ENCODE results near the gene SLC38A11.
"Not testable (repeated sequence)": the region's sequence is repeated elsewhere in the genome, so short reads cannot be mapped to it uniquely, and the experiment has no call there.

Gene SLC38A11, protein sequence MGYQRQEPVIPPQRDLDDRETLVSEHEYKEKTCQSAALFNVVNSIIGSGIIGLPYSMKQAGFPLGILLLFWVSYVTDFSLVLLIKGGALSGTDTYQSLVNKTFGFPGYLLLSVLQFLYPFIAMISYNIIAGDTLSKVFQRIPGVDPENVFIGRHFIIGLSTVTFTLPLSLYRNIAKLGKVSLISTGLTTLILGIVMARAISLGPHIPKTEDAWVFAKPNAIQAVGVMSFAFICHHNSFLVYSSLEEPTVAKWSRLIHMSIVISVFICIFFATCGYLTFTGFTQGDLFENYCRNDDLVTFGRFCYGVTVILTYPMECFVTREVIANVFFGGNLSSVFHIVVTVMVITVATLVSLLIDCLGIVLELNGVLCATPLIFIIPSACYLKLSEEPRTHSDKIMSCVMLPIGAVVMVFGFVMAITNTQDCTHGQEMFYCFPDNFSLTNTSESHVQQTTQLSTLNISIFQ

DNA sequence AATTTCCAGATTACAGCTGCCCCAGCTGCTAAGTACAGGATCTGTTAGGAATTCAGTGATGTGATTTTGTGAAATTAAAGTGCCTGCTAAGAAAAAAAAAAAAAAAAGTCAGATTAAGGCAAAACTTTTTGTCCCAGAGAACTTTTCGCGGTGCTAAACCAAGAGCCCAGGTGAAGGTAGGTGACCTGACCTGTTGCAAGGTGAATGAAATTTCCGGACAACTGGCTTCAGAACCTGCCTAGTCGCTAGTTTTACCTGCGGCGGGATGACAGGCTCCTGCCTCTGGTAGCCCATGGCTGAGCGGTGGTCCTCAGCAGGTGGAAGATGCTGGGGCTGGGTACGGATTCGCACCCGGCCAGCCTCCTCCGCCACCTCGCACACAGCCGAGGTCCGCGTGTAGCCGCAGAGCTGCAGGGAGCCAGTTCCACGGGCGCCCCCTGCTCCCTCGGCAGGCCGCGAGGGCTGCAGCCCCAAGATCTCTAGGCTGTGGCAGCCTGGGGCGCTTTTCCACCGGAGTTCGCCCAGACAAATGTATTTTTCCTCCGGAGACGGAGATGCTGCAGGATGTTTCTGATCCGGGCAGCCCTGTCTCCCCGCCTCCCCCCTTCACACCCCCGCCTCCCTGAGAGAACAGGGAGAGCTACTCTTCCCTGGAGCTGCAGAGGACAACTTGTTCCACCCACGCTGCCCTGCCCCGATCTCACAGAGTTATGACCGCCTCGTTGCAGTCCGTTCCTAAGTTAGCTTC is at the start of gene SLC38A11:
Gene SLC38A11 (minus strand): TSS at position 572 of the 748 bp plus-strand sequence. CDS start 278 bp downstream, at position 294.
- TF ChIP-seq, protein P1, sequence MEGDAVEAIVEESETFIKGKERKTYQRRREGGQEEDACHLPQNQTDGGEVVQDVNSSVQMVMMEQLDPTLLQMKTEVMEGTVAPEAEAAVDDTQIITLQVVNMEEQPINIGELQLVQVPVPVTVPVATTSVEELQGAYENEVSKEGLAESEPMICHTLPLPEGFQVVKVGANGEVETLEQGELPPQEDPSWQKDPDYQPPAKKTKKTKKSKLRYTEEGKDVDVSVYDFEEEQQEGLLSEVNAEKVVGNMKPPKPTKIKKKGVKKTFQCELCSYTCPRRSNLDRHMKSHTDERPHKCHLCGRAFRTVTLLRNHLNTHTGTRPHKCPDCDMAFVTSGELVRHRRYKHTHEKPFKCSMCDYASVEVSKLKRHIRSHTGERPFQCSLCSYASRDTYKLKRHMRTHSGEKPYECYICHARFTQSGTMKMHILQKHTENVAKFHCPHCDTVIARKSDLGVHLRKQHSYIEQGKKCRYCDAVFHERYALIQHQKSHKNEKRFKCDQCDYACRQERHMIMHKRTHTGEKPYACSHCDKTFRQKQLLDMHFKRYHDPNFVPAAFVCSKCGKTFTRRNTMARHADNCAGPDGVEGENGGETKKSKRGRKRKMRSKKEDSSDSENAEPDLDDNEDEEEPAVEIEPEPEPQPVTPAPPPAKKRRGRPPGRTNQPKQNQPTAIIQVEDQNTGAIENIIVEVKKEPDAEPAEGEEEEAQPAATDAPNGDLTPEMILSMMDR (conservative IDR thresholded peaks at IDR 0.05; ENCODE audit: control insufficient read depth, insufficient read depth, low read depth, low read length) = no peak
- H3K4me3 ChIP-seq (ENCODE audit: control insufficient read depth, low read depth, low read length) = peak within 1 kb of the TSS; percentile 38
- DNase-seq (ENCODE audit: low read depth) = peak; percentile 19

DNA sequence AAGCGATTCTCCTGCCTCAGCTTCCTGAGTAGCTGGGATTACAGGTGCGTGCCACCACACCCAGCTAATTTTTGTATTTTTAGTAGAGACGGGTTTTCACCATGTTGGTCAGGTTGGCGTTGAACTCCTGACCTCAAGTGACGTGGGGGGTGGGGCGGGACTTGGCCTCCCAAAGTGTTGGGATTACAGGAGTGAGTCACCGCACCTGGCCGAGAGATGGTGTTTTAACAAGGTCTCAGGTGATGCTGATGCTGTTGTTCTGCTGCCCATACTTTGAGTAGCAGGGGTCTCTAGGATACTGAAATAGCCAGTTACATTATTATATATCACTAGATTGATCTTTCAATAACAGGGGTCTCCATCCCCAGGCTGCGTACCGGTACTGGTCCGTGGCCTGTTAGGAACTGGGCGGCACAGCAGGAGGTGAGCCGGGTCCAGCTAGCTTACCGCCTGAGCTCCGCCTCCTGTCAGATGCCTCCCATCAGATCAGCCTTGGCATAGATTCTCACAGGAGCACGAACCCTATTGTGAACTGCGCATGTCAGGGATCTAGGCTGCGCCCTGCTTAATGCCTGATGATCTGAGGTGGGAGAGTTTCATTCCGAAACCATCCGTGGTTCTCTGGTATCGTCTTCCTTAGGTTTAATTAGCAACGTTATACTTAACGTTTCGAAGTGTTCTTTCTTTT is 48.3 kb upstream of the SLC38A11 start:
- TF ChIP-seq, protein P1 (conservative IDR thresholded peaks at IDR 0.05; ENCODE audit: control insufficient read depth, insufficient read depth, low read depth, low read length) = no peak
- DNase-seq (ENCODE audit: low read depth) = no peak
- no peak overlapping the region for H3K4me3 ChIP-seq (ENCODE audit: control insufficient read depth, low read depth, low read length)

DNA sequence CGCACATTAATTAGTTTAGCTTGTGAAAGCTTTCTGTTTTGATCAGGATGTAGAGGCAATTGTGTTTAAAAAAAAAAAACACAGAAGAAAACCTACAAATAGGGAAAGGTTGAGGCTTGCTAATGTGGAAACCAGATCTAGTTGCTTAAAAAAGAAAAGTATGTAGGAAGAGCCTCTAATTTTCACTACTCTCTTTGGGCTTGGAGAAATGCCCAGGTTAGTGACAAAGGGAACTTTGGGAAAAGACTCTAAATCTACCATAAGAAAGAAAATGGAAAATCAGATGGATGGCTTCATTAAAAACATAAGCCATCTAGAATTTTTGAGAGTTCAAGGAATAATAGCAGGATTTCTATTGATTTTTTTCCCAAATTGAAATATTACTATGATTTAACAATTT is 47.3 kb upstream of the SLC38A11 start:
- TF ChIP-seq, protein P1 (conservative IDR thresholded peaks at IDR 0.05; ENCODE audit: control insufficient read depth, insufficient read depth, low read depth, low read length) = no peak
- no peak overlapping the region for H3K4me3 ChIP-seq (ENCODE audit: control insufficient read depth, low read depth, low read length)
- no peak for DNase-seq (ENCODE audit: low read depth)

DNA sequence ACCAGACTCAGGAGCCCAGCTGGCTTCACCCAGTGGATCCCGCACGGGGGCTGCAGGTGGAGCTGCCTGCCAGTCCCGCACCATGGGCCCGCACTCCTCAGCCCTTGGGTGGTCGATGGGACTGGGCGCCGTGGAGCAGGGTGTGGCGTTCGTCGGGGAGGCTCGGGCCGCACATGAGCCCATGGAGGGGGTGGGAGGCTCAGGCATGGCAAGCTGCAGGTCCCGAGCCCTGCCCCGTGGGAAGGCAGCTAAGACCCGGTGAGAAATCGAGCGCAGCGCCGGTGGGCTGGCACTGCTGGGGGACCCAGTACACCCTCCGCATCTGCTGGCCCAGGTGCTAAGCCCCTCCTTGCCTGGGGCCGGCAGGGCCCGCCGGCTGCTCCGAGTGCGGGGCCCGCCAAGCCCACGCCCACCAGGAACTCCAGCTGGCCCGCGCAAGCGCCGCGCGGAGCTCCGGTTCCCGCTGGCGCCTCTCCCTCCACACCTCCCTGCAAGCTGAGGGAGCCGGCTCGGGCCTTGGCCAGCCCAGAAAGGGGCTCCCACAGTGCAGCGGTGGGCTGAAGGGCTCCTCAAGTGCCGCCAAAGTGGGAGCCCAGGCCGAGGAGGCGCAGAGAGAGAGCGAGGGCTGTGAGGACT is 39.5 kb upstream of the SLC38A11 start:
- H3K4me3 ChIP-seq (ENCODE audit: control insufficient read depth, low read depth, low read length); DNase-seq (ENCODE audit: low read depth): not testable (repeated sequence)

DNA sequence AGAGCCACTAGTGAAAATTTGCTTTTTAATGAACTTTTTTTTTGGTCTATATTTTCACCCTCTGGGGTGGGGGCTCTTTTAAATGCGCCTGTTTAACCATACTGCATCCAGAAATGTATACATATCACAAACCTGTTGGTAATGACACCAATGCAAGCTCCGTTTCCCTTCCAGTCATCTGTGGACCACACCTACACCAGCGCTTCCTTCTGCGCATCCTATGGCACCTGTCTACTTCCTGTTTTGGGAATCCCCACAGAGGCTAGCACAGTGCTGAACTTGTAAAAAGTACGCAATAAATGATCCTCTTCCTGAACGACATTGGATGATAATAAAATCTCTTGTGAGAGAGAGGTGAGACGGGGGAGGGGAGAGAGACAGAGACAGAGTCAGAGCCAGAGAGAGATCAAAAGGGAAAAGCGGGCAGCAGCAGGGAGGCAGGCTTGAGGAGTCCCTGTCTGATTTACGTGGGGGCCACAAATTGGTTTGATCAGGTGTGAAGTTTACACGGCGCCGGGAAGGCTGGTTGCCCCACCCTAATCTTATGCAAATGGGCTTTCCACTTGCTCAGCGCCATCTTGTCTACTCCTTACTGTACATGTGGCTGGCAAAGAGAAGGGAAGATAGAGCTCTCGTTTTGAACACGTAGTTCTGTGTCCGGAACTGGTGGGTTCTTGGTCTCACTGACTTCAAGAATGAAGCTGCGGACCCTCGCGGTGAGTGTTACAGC is 38.1 kb upstream of the SLC38A11 start:
- TF ChIP-seq, protein P1 (conservative IDR thresholded peaks at IDR 0.05; ENCODE audit: control insufficient read depth, insufficient read depth, low read depth, low read length) = no peak
- no peak overlapping the region for H3K4me3 ChIP-seq (ENCODE audit: control insufficient read depth, low read depth, low read length)
- no peak for DNase-seq (ENCODE audit: low read depth)

DNA sequence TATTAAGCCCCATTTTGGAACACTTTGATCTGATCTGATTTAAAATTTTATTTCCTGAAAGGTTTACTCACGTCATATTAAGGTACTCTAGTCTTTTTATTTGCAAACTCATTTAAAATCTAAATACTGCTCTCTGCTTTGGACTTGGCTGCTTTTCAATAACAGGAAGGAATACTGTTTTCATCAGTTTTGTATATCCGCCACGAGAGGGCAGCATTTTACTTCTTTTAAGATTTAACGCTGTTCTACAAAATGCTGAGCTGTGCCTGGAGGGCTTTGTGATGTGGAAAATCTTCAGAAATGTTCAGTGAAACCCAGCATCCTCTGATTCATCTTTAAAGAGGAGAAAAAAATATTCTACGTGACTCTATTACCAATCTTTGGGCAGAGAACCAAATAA is 37.5 kb upstream of the SLC38A11 start:
- TF ChIP-seq, protein P1 (conservative IDR thresholded peaks at IDR 0.05; ENCODE audit: control insufficient read depth, insufficient read depth, low read depth, low read length) = peak; percentile 41
- H3K4me3 ChIP-seq (ENCODE audit: control insufficient read depth, low read depth, low read length) = no peak overlapping the region
- peak; percentile 81 for DNase-seq (ENCODE audit: low read depth)

DNA sequence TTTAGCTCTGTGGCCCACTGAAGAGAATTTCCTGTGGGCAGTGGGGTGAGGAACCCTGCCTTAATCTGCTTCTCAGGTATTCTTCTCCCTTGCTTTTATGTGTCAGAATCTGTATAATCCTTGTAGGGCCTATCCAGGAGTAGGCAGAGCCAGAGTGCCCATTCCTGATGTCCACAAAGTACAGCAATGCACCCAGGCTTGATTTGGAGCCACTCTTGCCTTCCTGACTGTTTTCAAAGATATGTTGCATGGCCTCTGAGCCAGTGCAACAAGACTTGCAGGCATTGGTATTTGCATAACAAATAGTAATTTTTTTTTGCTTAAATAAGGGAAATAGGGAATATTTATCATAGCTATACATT is 36.7 kb upstream of the SLC38A11 start:
- not testable (repeated sequence) for DNase-seq (ENCODE audit: low read depth); H3K4me3 ChIP-seq (ENCODE audit: control insufficient read depth, low read depth, low read length)

DNA sequence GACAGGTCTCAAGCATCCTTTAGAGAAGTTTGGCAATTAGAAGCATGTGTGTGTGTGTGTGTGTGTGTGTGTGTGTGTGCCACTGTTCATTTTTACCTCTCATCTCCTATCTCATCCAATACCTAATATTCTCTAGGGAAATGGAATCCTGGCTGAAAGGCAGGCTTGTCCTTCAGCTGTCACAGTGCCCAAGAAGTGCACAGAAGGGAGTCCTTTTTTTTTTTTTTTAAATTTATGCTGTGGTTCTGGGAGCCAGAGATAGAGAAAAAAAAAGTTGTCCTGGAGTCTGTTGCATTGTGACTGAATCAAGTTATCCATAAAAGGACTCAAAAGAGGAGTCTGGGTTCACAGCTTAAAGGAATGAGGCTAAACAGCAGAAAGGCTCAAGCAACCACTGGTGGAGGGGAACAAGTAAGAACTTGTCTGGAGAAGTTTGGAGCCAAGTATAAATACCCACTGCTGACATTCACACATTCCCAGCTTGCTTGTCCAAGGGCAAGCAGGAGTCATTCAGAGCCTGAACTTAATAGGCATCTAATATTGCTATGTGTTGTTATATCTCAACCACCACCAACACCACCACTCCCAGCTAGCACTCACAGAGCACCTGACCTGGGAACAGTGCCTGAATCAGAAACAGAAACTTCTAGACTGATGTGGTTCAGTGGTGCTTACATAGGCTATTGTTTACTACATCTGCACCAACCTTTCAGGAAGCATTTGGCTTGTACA is 36.2 kb upstream of the SLC38A11 start:
- not testable (repeated sequence) for H3K4me3 ChIP-seq (ENCODE audit: control insufficient read depth, low read depth, low read length)
- DNase-seq (ENCODE audit: low read depth) = peak; percentile 31

DNA sequence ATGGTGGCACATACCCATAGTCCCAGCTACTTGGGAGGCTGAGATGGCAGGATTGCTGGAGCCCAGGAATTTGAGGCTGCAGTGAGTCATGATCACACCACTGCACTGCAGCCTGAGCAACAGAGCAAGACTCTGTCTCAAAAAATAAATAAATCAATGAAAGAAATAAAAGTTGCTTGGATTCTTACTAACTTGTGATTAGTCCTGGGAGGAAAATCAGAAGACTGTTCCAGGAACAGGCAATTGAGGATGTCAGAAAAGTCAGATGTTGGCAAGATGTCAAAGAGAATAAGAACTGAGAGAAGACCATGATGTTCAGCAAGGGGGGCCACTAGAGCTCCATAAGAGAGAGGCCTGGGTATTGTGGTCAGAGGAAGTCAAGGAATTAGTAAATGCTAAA is 35.6 kb upstream of the SLC38A11 start:
- peak; percentile 64 for DNase-seq (ENCODE audit: low read depth)
- not testable (repeated sequence) for H3K4me3 ChIP-seq (ENCODE audit: control insufficient read depth, low read depth, low read length)

DNA sequence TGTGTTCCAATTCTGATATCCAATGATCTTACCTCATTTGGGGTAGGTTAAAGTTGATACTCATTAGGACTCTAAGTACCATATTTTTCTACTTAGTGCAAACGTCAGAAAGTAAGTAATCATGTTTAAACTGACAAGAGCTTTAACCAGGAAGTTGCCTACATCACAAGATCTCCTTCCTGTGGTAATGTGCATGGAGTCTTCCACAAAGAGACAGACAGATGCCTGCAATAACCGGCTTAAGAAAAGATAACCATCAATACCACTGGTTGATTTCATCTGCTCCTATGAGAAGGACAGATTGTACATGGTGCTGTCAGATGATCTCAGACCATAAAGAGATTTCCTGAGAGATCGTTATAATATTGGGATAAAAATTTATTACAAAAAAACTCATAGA is 33.5 kb upstream of the SLC38A11 start:
- not testable (repeated sequence) for H3K4me3 ChIP-seq (ENCODE audit: control insufficient read depth, low read depth, low read length); DNase-seq (ENCODE audit: low read depth)
